HG02642 (cell line): ENCODE results near the gene PAK1.

Source experiments
- ATAC-seq: cut with Tn5 transposase; IDR thresholded peaks from one replicate; pipeline ENCODE4 v1.9.1; 2021; ENCODE audit warnings: mild to moderate bottlenecking; ENCODE audit not compliant: unreplicated experiment, poor library complexity

PAK1 gene

GRCh38 chr11:77379934-77380333 lies 94.0 kb downstream of the PAK1 start:
- no peak for ATAC-seq

- no peak for ATAC-seq
These were observed 94.6 kb downstream of the PAK1 start for GRCh38 chr11:77379253-77379652.

GRCh38 chr11:77377734-77378133 lies 96.2 kb downstream of the PAK1 start:
- ATAC-seq = no peak

- ATAC-seq = no peak
These were observed 98.8 kb downstream of the PAK1 start for GRCh38 chr11:77375107-77375506.

- no peak for ATAC-seq
These were observed 99.3 kb downstream of the PAK1 start for GRCh38 chr11:77374611-77375031.

GRCh38 chr11:77374108-77374507 lies 99.8 kb downstream of the PAK1 start:
- no peak for ATAC-seq

- ATAC-seq = no peak
These were observed 101.2 kb downstream of the PAK1 start for GRCh38 chr11:77372726-77373125.

- no peak for ATAC-seq
These were observed 102.2 kb downstream of the PAK1 start for GRCh38 chr11:77371646-77372045.

- ATAC-seq = no peak
These were observed 103.7 kb downstream of the PAK1 start for GRCh38 chr11:77370217-77370616.

- ATAC-seq = no peak
These were observed 112.7 kb downstream of the PAK1 start for GRCh38 chr11:77361184-77361583.

- ATAC-seq = no peak
These were observed 114.4 kb downstream of the PAK1 start for GRCh38 chr11:77359481-77359880.

- ATAC-seq = no peak
These were observed 120.8 kb downstream of the PAK1 start for GRCh38 chr11:77353131-77353530.

- ATAC-seq = no peak
These were observed 122.5 kb downstream of the PAK1 start for GRCh38 chr11:77351281-77351886.

GRCh38 chr11:77347948-77348347 lies 125.9 kb downstream of the PAK1 start:
- ATAC-seq = no peak

GRCh38 chr11:77346906-77347603 lies 126.8 kb downstream of the PAK1 start:
- no peak for ATAC-seq

- no peak for ATAC-seq
These were observed 128.3 kb downstream of the PAK1 start for GRCh38 chr11:77345621-77346020.

GRCh38 chr11:77340501-77340900 lies 133.4 kb downstream of the PAK1 start:
- ATAC-seq = no peak

- ATAC-seq = no peak
These were observed 141.6 kb downstream of the PAK1 start for GRCh38 chr11:77332259-77332658.

- ATAC-seq = no peak
These were observed 148.7 kb downstream of the PAK1 start for GRCh38 chr11:77325159-77325558.

GRCh38 chr11:77324508-77324907 lies 149.4 kb downstream of the PAK1 start:
- no peak for ATAC-seq

- no peak for ATAC-seq
These were observed 150.8 kb downstream of the PAK1 start for GRCh38 chr11:77322926-77323590.

- ATAC-seq = no peak
These were observed 151.4 kb downstream of the PAK1 start for GRCh38 chr11:77322506-77322905.
